ENCODE data around the gene GMNN.
"Not testable (repeated sequence)": the region's sequence is repeated elsewhere in the genome, so short reads cannot be mapped to it uniquely, and the experiment has no call there.

The GMNN gene
- 6.1 to 26.0 (median 11.7) reads per million in 17 experiments for total RNA-seq

DNA sequence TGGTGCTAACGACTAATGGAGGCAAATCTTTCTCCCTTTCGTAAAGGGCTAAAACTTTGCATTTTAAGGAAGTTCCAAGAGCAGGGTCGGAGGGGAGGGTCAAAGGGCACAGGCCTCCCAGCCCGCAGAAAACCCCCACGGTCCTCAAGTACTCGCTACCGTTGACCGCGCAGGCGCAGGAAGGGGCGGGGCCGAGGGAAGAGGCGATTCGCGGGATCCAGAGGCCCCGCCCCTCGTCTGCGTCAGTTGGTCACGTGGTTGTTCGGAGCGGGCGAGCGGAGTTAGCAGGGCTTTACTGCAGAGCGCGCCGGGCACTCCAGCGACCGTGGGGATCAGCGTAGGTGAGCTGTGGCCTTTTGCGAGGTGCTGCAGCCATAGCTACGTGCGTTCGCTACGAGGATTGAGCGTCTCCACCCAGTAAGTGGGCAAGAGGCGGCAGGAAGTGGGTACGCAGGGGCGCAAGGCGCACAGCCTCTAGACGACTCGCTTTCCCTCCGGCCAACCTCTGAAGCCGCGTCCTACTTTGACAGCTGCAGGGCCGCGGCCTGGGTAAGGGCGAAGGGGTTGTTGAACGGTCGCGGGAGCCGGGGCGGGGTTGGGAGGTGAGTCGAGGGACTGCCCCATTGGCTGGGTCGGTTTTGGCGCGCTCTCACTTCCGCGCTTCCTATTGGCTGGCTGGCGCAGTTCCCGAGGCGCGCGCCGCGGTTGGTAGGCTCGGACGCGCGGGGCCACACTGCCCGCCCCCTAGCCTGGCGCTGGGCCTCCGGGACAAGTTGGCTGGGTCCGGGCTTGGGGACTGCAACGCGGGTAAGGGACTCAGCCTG, at the start of gene GMNN:
TSS of gene GMNN (plus strand) at position 242 of the 824 bp plus-strand sequence. CDS start 2,310 bp downstream, outside the sequence.
- peak; percentile 99 to 100 (median 100) for DNase-seq

DNA sequence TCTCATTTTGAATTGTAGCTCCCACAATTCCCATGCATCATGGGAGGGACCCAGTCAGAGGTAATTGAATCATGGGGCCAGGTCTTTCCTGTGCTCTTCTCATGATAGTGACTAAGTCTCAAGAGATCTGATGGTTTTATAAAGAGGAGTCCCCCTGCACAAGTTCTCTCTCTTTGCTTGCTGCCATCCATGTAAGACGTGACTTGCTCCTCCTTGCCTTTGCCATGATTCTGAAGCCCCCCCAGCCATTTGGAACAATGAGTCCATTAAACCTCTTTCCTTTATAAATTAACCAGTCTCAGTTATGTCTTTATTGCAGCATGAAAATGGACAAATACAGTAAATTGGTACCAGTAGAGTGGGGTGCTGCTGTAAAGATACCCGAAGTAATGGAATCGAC, 44.1 kb upstream of the GMNN start:
- not testable (repeated sequence) for DNase-seq

DNA sequence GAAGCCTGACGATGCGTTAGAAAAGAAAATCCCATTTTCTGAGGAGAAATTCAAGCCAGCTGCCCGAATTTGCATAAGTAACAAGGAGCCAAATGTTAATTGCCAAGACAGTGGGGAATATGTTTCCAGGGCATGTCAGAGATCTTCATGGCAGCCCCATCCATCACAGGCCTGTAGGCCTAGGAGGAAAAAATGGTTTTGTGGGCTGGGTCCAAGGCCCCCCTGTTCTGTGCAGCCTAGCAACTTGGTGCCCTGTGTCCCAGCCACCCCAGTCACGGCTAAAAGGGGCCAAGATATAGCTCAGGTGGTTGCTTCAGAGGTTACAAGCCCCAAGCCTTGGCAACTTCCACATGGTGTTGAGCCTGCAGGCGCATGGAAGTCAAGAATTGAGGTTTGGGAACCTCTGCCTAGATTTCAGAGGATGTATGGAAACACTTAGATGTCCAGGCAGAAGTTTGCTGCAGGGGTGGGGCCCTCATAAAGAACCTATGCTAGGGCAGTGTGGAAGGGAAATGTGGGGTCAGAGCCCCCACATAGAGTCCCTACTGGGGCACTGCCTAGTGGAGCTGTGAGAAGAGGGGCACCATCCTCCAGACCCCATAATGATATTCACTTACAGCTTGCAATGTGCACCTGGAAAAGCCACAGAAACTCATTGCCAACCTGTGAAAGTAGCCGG, 43.1 kb upstream of the GMNN start:
- DNase-seq: not testable (repeated sequence)

DNA sequence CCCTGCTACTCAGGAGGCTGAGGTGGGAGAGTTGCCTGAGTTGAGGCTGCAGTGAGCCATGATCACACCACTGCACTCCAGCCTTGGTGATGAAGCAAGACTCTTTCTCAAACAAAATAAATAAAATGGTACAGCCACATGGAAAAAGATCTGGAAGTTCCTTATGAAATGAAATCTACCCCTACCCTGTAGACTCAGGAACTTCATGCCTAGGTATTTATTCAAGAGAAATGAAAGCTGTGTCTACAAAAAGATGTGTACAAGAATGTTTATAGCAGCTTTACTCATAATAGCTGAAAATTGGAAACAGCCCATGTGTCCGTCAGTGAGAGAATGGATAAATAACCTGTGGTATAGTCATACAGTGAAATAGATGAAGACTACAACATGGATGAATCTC, 40.6 kb upstream of the GMNN start:
- DNase-seq: no peak

DNA sequence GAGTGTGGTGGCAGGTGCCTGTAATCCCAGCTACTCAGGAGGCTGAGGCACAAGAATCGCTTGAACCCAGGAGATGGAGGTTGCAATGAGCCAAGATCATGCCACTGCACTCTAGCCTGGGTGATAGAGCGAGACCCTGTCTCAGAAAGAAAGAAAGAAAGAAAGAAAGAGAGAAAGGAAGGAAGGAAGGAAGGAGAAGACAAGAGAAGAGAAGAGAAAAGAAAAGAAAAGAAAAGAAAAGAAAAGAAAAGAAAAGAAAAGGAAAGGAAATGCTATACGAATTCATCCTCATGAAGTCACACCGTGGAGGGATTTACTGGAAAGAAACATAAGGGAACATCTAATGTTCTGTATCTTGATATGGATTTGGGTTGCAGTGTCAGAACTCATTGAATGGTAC, 40.0 kb upstream of the GMNN start:
- not testable (repeated sequence) for DNase-seq

DNA sequence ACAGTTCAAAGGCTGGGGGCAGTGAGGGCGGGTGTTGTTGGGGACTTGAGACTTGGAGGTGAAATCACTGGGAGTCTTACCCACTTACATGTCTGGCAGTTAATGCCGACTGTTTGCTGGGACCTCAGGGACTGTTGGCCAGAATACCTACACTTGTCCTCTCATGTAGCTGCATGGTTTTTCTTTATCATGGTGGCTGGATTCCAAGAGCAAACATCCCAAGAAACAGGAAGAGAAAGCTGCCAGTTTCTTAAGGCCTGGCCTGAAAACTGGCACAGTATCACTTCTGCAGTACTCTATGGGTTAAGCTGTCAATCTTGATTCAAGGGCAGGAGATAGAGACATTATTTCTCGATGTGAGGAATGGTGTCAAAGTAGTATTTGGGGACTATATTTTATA, 36.0 kb upstream of the GMNN start:
- DNase-seq: peak in 2 of 4 experiments; percentile 44 to 62

DNA sequence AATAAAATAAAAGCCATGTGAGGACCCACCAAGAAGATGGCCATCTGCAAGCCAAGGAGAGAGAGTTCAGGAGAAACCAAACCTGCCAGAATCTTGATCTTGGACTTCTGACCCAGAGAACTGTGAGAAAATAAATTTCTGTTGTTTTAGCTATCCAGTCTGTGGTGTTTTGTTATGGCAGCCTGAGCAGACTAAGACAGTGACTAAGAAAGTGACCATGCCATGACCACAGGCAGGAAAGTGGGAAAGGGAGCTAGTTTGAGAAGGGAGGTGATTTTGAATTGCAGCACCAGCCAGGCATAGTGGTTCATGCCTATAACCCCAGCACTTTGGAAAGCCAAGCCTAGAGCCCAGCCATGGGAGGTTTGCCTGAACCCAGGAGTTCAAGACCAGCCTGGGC, 33.9 kb upstream of the GMNN start:
- DNase-seq: no peak

DNA sequence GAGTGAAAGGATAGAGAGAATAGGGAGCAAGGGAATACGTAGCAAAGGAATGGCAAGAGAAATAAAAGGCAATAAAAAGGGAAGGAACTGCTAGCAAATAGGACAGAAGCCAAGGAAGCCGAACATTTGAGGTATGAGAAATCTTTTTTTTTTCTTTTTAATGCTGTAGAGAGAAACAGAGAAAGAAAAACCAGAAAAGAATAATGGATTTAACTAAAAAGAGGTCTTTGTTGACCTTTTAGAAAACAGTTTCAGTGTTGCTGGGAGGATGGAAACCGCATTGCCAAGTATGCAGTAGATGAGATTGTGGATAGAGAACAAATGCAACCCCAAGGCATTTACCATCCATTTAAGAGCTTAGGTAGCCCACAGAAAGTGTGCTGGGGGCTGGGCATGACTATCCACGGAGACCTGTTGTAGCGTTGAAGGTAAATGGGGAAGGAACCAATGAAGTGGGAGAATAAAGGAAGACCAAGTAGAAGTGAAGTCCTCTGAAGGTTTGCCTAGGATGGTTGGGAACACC, 32.5 kb upstream of the GMNN start:
- DNase-seq: peak in 1 of 4 experiments; percentile 31

DNA sequence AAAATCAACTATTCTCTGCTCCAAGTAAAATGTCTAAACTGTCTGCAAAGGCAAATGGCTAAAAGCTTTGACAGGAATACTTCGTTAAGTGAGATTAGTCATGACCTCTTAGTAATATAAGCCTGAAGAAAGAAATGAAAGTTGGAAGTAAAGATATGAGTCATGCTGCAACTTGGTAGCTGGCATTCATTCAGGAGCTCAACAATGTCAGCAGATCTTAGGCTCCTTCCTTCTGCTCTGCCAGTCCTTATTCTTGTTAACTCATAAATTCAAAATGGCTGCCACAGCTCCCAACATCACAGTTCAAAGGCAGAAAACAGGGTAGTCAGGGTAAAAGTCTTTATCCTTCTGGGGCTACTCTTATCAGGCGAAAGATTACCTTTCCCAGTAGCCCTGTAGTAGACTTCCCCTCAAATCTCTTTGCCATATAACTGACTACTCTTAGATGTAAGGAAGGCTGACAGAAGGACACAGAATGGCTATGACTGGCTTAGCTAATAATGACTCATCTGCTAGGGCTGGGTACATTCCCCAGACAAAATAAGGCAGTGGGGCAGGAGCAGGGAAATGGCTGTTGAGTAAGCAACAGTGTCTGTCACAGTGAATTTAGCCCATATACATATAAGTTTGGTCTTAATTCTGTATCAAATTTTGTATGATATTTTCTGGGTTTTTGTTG, 31.3 kb upstream of the GMNN start:
- DNase-seq: peak; percentile 80 to 97 (median 91)

DNA sequence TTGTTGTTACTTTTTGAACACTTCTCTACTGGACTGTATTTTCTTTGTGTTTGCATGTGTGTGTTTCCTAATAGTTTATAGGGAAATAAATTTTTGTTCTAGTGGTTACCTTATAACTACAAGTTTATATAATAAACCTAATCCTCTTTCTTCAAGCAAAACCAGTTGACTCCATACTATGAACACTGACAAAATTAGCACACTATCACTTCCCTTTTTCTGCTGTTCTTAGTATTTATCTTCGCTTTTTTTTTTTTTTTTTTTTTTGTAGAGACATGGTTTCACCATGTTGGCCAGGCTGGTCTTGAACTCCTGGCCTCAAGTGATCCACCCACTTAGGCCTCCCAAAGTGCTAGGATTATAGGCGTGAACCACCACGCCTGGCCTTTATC, 30.8 kb upstream of the GMNN start:
- DNase-seq: peak in 3 of 4 experiments; percentile 43 to 85 (median 83)

DNA sequence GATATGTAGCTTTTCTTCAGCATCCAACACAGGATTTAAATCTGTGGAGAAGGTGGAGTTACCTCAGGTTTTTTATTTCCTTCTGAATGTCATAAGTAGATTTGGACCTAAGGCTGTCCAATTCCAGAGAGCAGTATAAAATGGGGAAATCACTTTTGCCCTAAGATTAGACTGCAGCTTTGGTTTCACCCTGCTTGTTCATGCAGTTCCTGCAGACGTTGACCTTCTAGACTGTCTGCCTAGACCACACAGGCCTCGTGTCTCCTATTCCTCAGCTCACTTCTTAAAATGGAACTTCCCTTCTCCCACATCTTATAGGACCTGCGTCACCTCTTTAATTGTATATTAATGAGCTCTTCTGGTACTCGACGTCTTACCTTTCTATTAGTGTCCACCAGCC, 29.8 kb upstream of the GMNN start:
- peak; percentile 81 to 96 (median 91) for DNase-seq

DNA sequence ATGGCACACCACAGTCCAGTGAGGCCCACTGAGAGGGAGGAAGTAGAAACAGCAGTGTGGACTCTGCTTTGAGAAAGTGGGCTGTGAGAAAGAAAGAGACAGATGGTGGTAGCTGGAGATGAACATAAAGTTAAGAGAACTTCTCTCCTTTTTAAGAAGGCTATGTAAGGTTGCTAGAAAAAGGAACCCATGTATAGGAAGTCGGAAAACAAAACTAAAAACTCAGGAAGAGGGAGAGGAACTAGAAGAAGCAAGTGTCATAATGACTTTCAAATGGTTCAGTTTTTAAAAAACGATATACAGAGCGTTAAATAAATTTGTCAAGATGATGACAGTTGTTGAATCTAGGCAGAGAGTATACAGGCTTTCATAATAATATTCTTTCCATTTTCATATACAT, 25.4 kb upstream of the GMNN start:
- peak in 3 of 4 experiments; percentile 16 to 82 (median 78) for DNase-seq

DNA sequence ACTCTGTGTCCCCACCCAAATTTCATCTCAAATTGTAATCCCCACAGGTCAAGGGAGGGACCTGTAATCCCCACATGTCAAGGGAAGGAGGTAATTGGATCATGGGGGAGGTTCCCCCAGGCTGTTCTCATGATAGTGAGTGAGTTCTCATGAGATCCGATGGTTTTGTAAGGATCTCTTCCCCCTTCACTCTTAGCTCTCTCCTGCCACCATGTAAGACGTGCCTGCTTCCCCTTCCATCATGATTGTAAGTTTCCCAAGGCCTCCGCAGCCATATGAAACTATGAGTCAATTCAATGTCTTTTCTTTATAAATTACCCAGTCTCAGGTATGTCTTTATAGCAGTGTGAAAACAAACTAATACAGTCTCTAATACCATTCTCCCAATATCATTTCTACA, 23.9 kb upstream of the GMNN start:
- peak in 1 of 4 experiments; percentile 22 for DNase-seq

DNA sequence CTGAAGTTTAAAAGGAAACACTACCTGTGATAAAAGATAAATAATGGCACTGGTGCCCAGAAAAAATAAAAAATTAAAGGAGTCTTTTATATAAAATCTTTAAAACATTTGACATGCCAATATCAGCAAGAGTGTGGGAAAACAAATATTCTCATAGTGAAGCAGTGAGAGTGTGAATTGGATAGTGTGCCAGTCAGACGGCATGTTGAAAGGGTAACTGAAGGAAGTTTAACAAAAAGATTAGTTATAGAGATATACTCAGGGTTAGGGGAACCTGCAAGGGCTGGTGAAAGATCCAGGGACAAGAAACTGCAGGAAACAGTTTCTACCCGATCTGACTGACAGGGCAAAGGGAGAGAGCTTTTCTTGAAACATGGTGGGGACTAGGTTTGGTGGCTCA, 22.2 kb upstream of the GMNN start:
- DNase-seq: no peak

DNA sequence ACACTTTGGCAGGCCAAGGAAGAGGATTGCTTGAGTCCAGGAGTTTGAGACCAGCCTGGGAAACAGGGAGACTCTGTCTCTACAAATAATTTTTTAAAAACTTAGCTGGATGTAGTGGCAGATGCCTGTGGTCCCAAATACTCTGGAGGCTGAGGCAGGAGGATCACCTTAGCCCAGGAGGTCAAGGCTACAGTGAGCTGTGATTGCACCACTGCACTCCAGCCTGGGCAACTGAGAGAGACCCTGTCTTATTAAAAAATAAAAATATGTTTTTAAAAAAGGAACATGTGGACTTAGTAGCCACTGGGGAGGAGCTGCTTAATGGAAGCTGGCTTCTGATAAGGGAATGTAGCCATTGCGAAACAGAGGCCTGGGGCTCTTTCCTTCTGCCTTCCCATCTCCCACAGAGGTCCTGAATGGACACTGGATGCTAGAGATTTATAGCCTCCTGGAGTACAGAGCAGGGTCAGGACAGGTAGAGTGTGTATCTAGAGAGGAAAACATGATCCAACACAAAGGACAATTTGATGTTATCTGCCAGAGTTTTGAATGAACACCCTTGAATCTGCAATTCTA, 21.7 kb upstream of the GMNN start:
- no peak for DNase-seq

DNA sequence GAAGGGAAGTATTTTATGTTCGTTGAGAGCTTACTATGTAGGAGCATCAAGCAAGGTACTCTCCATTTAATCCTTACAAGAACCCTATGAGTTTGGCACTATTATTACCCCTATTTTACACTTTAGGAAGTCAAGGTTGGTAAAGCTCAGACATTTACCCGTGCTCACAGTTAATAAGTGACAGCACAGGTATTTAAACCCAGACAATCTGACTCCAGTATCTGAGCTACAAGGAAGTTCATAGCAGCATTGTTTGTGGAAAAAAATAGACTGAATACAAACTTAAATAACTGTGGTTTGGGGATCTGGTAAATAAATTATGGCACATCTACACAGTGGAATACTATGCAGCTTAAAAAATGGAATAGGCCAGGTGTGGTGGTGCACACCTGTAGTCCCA, 21.2 kb upstream of the GMNN start:
- no peak for DNase-seq

DNA sequence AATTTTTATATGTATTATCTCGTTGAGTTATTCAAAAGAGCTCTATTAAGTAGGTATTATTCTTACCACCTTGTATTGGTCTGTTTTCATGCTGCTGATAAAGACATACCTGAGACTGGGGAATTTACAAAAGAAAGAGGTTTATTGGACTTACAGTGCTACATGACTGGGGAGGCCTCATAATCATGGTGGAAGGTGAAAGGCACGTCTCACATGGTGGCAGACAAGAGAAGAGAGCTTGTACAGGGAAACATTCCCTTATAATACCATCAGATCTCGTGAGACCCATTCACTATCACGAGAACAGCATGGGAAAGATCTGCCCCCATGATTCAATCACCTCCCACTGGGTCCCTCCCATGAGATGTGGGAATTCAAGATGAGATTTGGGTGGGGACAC, 20.4 kb upstream of the GMNN start:
- DNase-seq: not testable (repeated sequence)

DNA sequence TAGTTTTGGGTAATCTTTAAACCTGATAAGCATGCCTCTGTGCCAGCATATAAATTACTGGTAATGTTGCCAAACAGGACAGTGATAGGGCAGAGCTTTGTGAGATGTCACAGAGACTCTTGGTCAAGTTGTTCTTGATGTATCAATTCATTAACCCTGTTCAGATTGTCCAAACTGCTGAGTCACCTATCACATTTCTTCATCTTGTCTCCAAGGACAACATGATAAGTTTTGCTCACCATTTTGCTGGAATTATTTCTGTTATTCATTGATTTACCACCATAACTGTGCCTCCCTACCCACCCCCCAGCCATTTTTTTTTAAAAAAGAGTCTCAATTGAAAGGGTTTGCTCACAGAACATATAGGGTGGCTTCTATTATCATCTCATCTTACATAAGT, 19.5 kb upstream of the GMNN start:
- DNase-seq: no peak

DNA sequence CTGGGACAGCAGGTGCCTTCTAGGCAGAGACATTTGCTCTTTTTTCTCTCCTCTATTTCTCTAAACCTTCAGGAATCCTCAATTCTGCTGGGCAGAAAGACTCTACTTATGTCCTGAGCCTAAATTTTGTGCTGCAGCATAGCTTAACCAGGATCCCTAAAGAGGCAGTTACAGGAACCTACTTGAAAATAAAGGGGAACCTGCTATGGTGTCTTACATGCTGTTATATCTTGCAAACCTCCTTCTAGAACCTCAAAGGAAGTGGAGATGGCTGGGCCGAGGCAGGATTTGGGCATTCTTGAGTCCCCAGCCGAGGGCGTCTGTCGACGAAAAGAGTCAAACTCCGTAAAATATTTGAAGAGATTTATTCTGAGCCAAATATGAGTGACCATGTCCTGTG, 17.1 kb upstream of the GMNN start:
- DNase-seq: peak; percentile 36 to 73 (median 58)

DNA sequence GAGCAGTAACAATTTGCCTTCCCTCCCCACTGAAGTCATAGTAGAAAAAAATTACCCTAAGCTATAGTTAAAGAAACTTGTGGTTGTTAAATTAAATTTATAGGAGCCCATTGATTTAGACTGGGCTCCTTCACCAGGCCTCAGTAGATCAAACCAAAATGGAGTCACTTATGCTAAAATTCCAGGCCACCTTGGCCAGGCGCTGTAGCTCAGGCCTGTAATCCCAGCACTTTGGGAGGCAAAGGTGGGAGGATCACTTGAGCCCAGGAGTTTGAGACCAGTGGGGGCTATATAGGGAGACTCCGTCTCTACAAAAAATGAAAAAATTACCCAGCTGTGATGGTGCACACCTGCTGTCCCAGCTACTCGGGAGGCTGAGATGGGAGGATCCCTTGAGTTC, 15.0 kb upstream of the GMNN start:
- no peak for DNase-seq

DNA sequence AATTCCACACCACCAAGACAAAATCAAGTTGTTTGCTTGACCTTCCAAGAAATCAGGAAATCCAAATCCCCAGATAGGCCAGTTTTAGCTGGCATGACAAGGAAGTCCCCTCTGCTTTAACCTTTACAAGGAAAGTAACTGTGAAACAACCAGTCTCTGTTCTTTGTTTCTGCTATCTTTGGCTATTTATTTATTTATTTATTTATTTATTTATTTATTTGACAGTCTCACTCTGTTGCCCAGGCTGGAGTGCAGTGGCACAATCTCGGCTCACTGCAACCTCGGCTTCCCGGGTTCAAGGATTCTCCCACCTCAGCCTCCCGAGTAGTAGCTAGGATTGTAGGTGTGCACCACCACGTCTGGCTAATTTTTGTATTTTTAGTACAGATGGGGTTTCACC, 14.5 kb upstream of the GMNN start:
- DNase-seq: no peak

DNA sequence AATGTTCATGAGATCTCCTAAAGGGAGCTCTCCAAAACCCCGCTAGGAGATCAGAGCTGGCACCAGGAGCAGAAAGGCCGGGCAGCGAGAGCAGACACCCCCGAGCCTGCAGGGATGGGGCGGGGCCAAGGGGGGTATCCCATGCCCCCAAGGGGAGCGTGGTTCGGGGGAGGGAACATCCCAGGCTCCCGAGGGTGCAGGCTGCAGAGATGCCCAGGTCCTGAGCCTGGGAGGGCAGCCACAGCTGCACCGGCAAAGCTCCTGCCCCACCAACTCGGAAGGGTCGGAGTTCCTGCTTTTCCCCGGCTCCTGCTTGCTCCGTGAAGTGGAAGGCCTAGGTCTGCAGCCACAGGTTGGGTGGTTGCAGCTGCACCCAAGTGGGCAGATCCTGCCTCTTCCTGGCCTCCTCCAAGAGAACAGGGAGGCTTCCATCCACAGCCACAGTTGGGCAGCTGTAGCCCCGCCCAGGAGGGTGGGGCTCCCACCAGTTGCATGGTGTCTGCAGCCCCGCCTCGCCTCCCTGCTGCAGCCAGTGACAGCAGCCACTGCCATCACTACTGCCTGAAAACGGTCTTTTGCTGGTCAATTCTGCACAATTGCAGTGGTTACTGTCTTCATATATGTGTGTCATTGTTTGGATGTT, 13.4 kb upstream of the GMNN start:
- no peak for DNase-seq

All from suppressor macrophage (primary cell).